Astrocyte (in vitro differentiated cells and primary cell): ENCODE data around the gene MROH7. TPM values are rescaled to one million over a fixed set of nuclear protein-coding genes. Genes with fewer than 3 reads are reported as not detected.

Source experiments
- DNase-seq: peaks from one replicate; pipeline ENCODE4 v3.0.0-alpha.2; 2010; ENCODE audit warnings: low read depth
- FAIRE-seq: peaks from 2 replicates; lab custom pipeline; 2011; peaks lifted over from hg19 to GRCh38; lab: Jason Lieb, UNC
- H2AFZ ChIP-seq: 2 replicates; pipeline ENCODE4 v1.6.0; 2012; ENCODE audit warnings: low read depth, low read length, inconsistent platforms
- H3K27ac ChIP-seq: 2 replicates; pipeline ENCODE4 v1.5.1; 2011; ENCODE audit warnings: low read depth, low read length, inconsistent platforms
- H3K27me3 ChIP-seq: 2 replicates; pipeline ENCODE4 v1.6.0; 2011; ENCODE audit warnings: low read length, inconsistent platforms; ENCODE audit not compliant: insufficient read depth
- H3K36me3 ChIP-seq: 2 replicates; pipeline ENCODE4 v1.5.1; 2011; ENCODE audit warnings: low read length, inconsistent platforms; ENCODE audit not compliant: insufficient read depth
- H3K4me1 ChIP-seq: 2 replicates; pipeline ENCODE4 v1.5.1; 2011; ENCODE audit warnings: low read length, inconsistent platforms; ENCODE audit not compliant: insufficient read depth
- H3K4me2 ChIP-seq: 2 replicates; pipeline ENCODE4 v1.6.0; 2012; ENCODE audit warnings: low read length, inconsistent platforms
- H3K4me3 ChIP-seq: 2 replicates; pipeline ENCODE4 v1.5.1; 2011; ENCODE audit warnings: low read depth, mild to moderate bottlenecking, low read length, inconsistent platforms; ENCODE audit not compliant: insufficient read depth
- H3K79me2 ChIP-seq: 2 replicates; pipeline ENCODE4 v1.6.0; 2012; ENCODE audit warnings: mild to moderate bottlenecking, low read length, inconsistent platforms; ENCODE audit not compliant: insufficient read depth
- H3K9ac ChIP-seq: 2 replicates; pipeline ENCODE4 v1.6.0; 2012; ENCODE audit warnings: mild to moderate bottlenecking, low read length, inconsistent platforms
- H3K9me3 ChIP-seq: 2 replicates; pipeline ENCODE4 v1.5.1; 2012; ENCODE audit warnings: low read depth, mild to moderate bottlenecking, low read length, inconsistent platforms; ENCODE audit not compliant: insufficient read depth
- H4K20me1 ChIP-seq: 2 replicates; pipeline ENCODE4 v1.6.0; 2012; ENCODE audit warnings: low read length, inconsistent platforms; ENCODE audit not compliant: insufficient read depth
- H3K27ac Mint-ChIP-seq: one replicate; pipeline ENCODE4 v1.8.0; 2021; ENCODE audit warnings: mild to moderate bottlenecking, mixed read lengths; ENCODE audit not compliant: unreplicated experiment
- H3K27me3 Mint-ChIP-seq: one replicate; pipeline ENCODE4 v1.8.0; 2021; ENCODE audit warnings: low read depth, mixed read lengths; ENCODE audit not compliant: unreplicated experiment
- H3K36me3 Mint-ChIP-seq: one replicate; pipeline ENCODE4 v1.8.0; 2021; ENCODE audit warnings: low read depth, mixed read lengths; ENCODE audit not compliant: unreplicated experiment
- H3K4me1 Mint-ChIP-seq: one replicate; pipeline ENCODE4 v1.8.0; 2021; ENCODE audit warnings: low read depth, mixed read lengths; ENCODE audit not compliant: unreplicated experiment
- H3K4me3 Mint-ChIP-seq: one replicate; pipeline ENCODE4 v1.8.0; 2021; ENCODE audit warnings: mild to moderate bottlenecking, moderate library complexity, mixed read lengths; ENCODE audit not compliant: unreplicated experiment
- H3K9me3 Mint-ChIP-seq: one replicate; pipeline ENCODE4 v1.8.0; 2021; ENCODE audit warnings: mild to moderate bottlenecking, mixed read lengths; ENCODE audit not compliant: unreplicated experiment
- CTCF ChIP-seq: IDR thresholded peaks from 2 replicates; pipeline ENCODE4 v1.5.1; 2011; ENCODE audit warnings: low read depth, mild to moderate bottlenecking, inconsistent platforms, low read length, moderate library complexity; ENCODE audit not compliant: insufficient read depth
- EZH2 ChIP-seq: IDR thresholded peaks from 2 replicates; pipeline ENCODE4 v1.6.1; 2012; ENCODE audit warnings: mild to moderate bottlenecking, low read length, inconsistent platforms; ENCODE audit not compliant: insufficient read depth
- total RNA-seq: library from RNA; stranded (reverse); gene quantifications from 2 replicates; pipeline ENCODE4 v1.2.1, GENCODE V29; 2021

Gene MROH7
- total RNA-seq, 1 donor from 2014 or later, result not detected

- TF ChIP-seq CTCF (no peak), EZH2 (no peak)
- H3K27me3 ChIP-seq, result peaks cover 5% of the 10 kb centered on the region
- H3K4me3 ChIP-seq, result no peak overlapping the region
- DNase-seq (no peak), FAIRE-seq (no peak)
- H3K79me2 ChIP-seq, result no peaks in the 10 kb centered on the region
- no peak overlapping the region for H3K9ac ChIP-seq
- Mint-ChIP-seq H3K27ac (no peak overlapping the region), H3K9me3 (no peaks in the 10 kb centered on the region), H3K36me3 (no peaks in the 10 kb centered on the region), H3K4me1 (no peaks in the 10 kb centered on the region), H3K27me3 (peaks cover 66% of the 10 kb centered on the region), H3K4me3 (no peak overlapping the region)
- H3K9me3 ChIP-seq, result no peaks in the 10 kb centered on the region
- H2AFZ ChIP-seq, result no peak overlapping the region
- no peaks in the 10 kb centered on the region for H3K4me1 ChIP-seq
- no peak overlapping the region for H3K4me2 ChIP-seq
- H3K36me3 ChIP-seq, result no peaks in the 10 kb centered on the region
- H3K27ac ChIP-seq, result no peak overlapping the region
- H4K20me1 ChIP-seq, result no peaks in the 10 kb centered on the region
Measured at GRCh38 chr1:54710434-54710833, 68.8 kb downstream of the MROH7 start.

- no peak for TF ChIP-seq CTCF
- TF ChIP-seq EZH2, result no peak
- H3K9me3 Mint-ChIP-seq, result no peaks in the 10 kb centered on the region
- no peak overlapping the region for H3K27ac ChIP-seq
- no peaks in the 10 kb centered on the region for H3K4me1 Mint-ChIP-seq
- H3K4me2 ChIP-seq, result no peak overlapping the region
- no peak overlapping the region for H3K9ac ChIP-seq
- H3K36me3 ChIP-seq, result no peaks in the 10 kb centered on the region
- DNase-seq, result no peak
- peaks cover 1% of the 10 kb centered on the region for H3K79me2 ChIP-seq
- H3K27ac Mint-ChIP-seq, result no peak overlapping the region
- H3K27me3 Mint-ChIP-seq, result peaks cover 64% of the 10 kb centered on the region
- peaks cover 5% of the 10 kb centered on the region for H3K27me3 ChIP-seq
- no peaks in the 10 kb centered on the region for H4K20me1 ChIP-seq
- FAIRE-seq, result no peak
- H3K36me3 Mint-ChIP-seq, result no peaks in the 10 kb centered on the region
- H2AFZ ChIP-seq, result no peak overlapping the region
- no peak overlapping the region for H3K4me3 ChIP-seq
- no peaks in the 10 kb centered on the region for H3K4me1 ChIP-seq
- no peaks in the 10 kb centered on the region for H3K9me3 ChIP-seq
- H3K4me3 Mint-ChIP-seq, result no peak overlapping the region
Measured at GRCh38 chr1:54710841-54711240, 69.3 kb downstream of the MROH7 start.

- Histone ChIP-seq H3K27me3 (peaks cover 5% of the 10 kb centered on the region), H3K4me3 (no peak overlapping the region), H3K36me3 (no peaks in the 10 kb centered on the region), H3K4me1 (peaks cover 2% of the 10 kb centered on the region), H3K4me2 (no peak overlapping the region), H4K20me1 (no peaks in the 10 kb centered on the region), H3K27ac (no peak overlapping the region), H2AFZ (no peak overlapping the region), H3K9ac (no peak overlapping the region), H3K9me3 (no peaks in the 10 kb centered on the region), H3K79me2 (peaks cover 8% of the 10 kb centered on the region)
- H3K27me3 Mint-ChIP-seq, result peaks cover 57% of the 10 kb centered on the region
- no peak for DNase-seq
- H3K9me3 Mint-ChIP-seq, result no peaks in the 10 kb centered on the region
- peaks cover 5% of the 10 kb centered on the region for H3K4me1 Mint-ChIP-seq
- no peak for FAIRE-seq
- no peaks in the 10 kb centered on the region for H3K36me3 Mint-ChIP-seq
- no peak overlapping the region for H3K4me3 Mint-ChIP-seq
- TF ChIP-seq CTCF, result no peak
- no peak for TF ChIP-seq EZH2
- no peak overlapping the region for H3K27ac Mint-ChIP-seq
Measured at GRCh38 chr1:54711536-54711935, 70.0 kb downstream of the MROH7 start.
